Ishikawa (cell line): ENCODE data around the gene METTL1.

Experiments
- EGR1 ChIP-seq: IDR thresholded peaks from 2 replicates; pipeline ENCODE4 v1.6.1; 2012
- FOXM1 ChIP-seq: IDR thresholded peaks from 2 replicates; pipeline ENCODE4 v1.6.1; 2012; ENCODE audit warnings: low read depth, borderline replicate concordance
- TAF1 ChIP-seq: IDR thresholded peaks from 2 replicates; pipeline ENCODE4 v1.6.1; 2012; ENCODE audit warnings: low read depth, mild to moderate bottlenecking
- TCF12 ChIP-seq: IDR thresholded peaks from 2 replicates; pipeline ENCODE4 v1.6.1; 2012; ENCODE audit warnings: low read depth
- TEAD4 ChIP-seq: IDR thresholded peaks from 2 replicates; pipeline ENCODE4 v1.6.1; 2012

- TF ChIP-seq TCF12 (no peak), FOXM1 (no peak), TAF1 (no peak), EGR1 (no peak), TEAD4 (no peak)
These were observed 10.3 kb upstream of the METTL1 start for GRCh38 chr12:57782243-57782607.
